Measurements from ENCODE around the gene KCNT1.

GRCh38 chr9:135684691-135685090 lies 17.3 kb upstream of the KCNT1 start:
- no peak for TF ChIP-seq CTCF (optimal IDR thresholded peaks at IDR 0.05 in 1 of 3, IDR thresholded peaks at IDR 0.05 in 1 of 3, conservative IDR thresholded peaks at IDR 0.05 in 1 of 3; ENCODE audit: extremely low read depth in 1 of 3, insufficient read depth in 2 of 3, low read length in 3 of 3)
- no peak for TF ChIP-seq EZH2 (IDR thresholded peaks at IDR 0.05; ENCODE audit: low read length)

Measured in keratinocyte (primary cell).